ENCODE measurements around the gene PTRHD1.
A peak's percentile ranks its signal among the peaks of the same experiment; 100 is the strongest.
"Not testable (repeated sequence)": the region's sequence is repeated elsewhere in the genome, so short reads cannot be mapped to it uniquely, and the experiment has no call there.

Gene PTRHD1

DNA sequence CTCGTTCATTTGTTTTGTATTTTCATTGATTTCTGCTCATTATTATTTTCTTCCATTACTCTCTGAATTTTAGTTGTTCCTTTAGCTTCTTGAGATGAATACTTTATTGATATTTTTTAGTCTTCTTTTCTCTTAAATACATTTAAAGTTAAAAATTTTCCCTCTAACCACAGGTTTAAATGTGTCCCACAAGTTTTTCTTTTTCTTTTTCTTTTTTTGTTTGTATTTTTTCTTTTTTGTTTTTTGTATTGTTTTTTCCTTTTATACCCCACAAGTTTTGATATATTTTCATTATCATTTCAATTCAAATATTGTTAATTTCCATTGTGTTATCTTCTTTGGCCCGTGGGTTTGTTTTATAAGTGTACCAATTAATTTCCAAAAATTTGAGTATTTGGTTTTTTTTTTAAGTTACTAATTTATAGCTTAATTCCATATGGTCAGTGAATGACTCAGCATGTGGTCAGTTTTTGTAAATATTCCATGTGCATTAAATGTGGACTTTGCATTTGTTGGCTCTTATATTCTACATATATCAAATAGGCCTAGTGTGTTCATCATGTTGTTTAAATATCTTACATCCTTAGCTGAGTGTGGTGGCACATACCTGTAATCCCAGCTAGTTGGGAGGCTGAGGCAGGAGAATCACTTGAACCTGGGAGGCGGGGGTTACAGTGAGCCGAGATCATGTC is 16.3 kb upstream of the PTRHD1 start:
- no peak for DNase-seq (ENCODE audit: low read depth)

DNA sequence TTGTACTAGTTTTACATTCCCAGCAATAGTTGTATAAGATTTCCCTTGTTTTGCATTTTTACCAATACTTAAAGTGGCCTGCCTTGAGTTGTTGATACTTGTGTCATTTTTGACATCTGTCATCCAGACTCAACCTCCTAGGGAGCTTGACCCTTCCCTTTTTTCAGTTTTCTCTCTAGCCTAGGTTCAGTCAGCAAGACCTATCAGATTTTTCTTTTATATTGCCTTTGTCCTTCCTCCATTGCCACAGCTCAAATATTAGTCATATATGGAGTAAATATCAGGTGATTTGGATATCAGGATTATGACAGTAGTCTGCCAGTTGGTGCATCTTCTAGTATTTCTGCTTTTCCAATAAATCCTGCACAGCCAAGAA is 13.5 kb upstream of the PTRHD1 start:
- DNase-seq (ENCODE audit: low read depth): no peak

DNA sequence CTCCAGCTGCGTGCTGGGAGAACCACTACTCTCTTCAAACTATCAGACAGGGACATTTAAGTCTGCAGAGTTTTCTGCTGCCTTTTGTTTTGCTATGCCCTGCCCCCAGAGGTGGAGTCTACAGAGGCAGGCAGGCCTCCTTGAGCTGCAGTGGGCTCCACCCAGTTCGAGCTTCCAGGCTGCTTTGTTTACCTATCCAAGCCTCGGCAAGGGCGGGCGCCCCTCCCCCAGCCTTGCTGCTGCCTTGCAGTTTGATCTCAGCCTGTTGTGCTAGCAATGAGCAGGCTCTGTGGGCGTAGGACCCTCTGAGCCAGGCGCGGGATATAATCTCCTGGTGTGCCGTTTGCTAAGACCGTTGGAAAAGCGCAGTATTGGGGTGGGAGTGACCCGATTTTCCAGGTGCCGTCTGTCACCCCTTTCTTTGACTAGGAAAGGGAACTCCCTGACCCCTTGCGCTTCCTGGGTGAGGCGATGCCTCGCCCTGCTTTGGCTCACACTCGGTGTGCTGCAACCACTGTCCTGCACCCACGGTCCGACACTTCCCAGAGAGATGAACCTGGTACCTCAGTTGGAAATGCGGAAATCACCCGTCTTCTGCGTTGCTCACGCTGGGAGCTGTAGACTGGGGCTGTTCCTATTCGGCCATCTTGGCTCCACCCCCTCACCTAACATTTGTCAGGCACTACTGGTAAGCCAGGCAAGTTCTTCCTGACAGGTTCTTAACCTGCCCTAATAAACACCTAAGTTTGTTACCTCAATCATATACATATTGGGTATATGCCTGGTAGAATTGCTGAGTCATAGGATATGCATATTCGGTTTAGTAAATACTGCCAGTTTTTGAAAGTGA is 12.8 kb upstream of the PTRHD1 start:
- not testable (repeated sequence) for DNase-seq (ENCODE audit: low read depth)

DNA sequence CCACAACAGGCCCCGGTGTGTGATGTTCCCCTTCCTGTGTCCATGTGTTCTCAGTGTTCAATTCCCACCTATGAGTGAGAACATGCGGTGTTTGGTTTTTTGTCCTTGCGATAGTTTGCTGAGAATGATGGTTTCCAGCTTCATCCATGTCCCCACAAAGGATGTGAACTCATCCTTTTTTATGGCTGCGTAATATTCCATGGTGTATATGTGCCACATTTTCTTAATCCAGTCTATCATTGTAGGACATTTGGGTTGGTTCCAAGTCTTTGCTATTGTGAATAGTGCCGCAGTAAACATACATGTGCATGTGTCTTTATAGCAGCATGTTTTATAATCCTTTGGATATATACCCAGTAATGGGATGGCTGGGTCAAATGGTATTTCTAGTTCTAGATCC is 7.3 kb upstream of the PTRHD1 start:
- not testable (repeated sequence) for DNase-seq (ENCODE audit: low read depth)

DNA sequence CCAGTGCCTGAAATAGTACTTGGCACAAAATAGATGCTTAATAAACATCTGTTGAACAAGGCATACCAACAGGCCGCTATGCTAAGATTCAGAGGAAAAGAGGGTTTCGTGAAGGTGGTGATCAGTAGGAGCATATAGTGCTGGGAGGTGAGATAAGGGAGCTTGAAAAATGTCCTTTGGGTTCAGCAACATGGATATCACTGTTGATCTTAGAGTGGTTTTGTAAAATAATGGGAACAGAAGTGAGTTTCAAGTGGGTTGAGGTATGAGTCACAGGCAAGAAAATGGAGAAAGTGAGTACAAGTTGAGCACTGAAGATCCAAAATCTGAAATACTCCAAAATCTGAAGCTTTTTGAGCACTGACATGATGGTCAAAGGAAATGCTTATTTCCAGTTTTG is 4.5 kb upstream of the PTRHD1 start:
- DNase-seq (ENCODE audit: low read depth): no peak

DNA sequence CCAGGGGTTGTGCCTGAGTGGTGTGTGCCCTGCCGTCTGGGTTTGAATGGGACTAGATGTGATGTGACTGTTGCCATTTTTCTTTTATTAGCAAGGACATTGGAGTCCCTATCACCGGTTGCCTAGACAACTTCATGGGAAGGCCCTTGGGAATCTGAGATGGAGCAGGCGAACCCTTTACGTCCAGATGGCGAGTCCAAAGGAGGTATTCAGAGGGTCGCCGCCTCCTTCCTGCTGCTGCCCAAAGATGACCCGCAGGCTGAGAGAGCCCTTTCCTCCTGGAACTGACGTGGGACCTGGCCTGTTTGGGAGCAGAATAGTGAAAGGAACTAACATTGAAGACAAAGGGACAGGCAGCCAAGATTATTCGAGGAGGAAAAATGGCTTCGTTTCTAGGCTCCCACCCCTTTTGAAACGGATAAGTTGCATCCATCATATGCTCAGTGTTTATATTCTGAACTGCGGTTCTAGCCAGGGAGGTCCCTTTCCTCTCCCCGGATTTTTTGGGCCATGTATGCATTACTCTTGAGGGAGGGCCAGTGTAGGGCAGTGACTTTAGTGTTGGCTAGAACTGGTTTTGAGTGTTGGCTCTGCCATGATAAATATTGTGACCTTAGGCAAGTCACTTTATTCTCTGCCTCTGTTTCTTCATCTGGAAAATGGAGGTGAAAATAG is 707 bp upstream of the PTRHD1 start:
- peak; percentile 40 for DNase-seq (ENCODE audit: low read depth)

DNA sequence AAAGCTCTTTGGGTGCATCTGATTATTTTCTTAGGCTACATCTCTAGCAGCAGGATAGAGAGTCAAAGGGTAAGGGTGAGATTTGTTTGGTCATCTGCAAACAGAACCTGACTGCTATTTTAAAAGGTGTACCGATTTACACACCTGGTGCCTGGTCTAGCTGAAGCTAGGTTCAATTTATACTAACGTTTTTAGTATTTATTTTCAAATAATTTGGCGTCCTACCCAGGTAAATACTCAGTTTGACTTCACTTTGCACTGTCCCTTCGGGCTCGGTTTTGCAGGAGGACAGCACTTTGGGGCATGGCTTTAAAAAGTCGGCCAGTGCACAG is 683 bp downstream of the PTRHD1 start:
- DNase-seq (ENCODE audit: low read depth): no peak

DNA sequence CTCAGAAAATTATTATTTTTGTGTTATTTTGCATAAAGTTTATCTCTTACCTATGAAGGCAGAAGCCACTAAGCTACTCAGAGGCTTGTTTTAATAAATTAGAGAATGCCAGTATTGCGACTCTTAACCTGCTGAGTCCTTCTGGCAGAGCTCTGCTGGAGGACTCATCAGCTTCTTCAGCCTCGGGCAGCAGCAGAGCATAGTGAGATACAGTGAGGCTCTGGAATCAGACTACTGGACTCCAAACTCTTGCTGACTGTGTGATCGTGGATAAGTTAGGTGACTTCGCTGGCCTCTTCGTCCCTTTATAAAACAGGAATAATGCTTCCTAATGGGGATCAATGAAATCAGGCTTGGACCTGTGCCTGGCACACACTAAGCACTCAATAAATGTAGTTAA is 1.7 kb downstream of the PTRHD1 start:
- DNase-seq (ENCODE audit: low read depth): no peak

DNA sequence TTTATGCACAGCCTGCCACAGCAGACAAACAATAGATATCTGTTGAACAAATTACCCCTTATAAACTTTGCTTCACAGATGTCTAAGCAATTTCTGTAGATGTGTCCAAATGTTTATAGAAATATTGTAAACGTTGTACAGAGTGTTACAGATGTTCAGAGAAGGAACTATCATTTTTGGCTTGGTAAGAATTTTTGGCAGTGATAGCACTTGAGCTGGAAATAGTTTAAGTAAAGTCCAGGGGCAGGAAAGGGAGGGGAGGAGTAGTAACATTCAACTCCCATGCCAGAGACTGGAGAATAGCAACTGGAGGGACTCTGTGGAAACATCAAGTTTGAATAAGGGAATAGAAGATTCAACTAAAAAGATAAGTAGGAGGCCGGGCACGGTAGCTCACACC is 4.4 kb downstream of the PTRHD1 start:
- DNase-seq (ENCODE audit: low read depth): no peak

DNA sequence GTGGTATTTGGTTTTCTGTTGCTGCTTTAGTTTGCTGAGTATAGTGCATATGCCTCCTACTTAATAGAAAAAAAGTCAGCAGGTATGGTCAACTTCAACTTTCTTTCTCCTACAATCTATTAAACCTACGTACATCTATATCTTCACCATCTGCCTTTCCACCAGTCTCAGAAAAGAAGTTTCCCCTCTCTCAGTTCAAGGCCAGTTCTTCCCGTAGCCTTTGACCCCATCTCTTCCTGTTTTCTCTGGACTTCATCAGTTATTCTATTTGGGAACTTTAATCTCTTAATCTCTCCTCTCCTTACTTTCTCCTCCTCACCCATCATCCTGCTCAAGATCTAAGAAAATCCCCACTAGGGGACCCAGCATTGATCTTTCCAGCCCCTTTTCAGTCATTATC is 5.7 kb downstream of the PTRHD1 start:
- no peak for DNase-seq (ENCODE audit: low read depth)

DNA sequence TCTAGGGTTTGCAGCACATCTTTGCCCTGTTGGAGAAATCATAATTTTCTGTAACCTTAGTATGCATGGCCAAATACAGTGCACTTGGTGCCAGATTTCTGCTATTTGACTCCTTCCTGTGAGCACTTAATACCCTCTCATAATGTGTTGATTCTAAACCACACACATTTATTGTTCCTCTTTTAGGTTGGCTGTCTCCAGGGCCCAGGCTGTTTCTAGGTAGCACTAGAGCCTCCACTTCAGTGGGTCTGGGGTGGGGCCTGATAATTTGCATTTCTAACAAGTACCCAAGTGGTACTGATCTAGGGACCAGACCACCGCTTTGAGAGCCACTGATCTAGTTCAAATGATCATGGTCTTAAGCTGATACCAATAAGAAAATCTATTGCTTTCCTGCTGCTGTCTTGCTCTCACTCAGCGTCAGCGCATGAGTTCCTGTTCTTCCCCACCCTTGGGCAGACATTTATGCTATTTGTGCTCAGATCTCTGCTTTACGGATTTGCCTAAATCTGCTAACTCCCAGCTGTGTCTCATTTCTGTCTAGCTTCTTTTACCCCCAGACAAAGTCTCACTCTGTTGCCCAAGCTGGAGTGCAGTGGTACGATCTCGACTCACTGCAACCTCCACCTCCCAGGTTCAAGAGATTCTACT is 7.4 kb downstream of the PTRHD1 start:
- no peak for DNase-seq (ENCODE audit: low read depth)

DNA sequence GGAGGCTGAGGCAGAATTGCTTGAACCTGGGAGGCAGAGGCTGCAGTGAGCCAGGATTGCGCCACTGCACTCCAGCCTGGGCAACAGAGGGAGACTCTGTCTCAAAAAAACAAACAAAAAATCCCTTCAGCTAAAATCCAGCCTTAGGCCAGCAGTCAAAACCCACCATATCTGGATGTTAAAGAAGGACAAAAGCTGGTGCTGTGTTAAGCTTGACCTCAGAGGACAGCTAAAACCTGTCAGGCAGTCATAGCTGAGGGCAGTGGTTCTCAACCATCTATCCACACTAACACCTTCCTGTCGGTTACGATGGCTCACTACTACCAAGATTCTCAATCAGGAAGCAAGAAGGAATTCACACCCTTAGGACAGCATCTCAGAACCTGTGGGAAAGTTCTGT is 9.6 kb downstream of the PTRHD1 start:
- no peak for DNase-seq (ENCODE audit: low read depth)

DNA sequence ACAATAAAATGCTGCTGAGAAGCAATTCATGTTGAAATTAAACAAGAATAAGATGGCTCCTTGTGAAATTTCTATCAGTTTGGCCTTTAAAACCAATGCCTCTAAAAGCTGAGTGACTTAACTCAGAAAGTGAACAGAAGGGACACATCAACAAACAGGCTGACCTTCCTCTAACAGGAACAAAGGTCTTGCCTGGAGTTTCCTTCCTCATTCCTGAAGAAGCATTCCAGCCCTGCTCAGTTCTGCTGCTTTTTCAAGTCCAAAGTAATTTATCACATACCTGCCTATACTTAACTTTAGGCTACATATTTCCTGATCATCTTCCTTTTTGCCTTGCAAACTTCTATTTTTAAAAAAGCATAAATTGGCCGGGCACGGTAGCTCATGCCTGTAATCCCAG is 14.1 kb downstream of the PTRHD1 start:
- DNase-seq (ENCODE audit: low read depth): no peak

DNA sequence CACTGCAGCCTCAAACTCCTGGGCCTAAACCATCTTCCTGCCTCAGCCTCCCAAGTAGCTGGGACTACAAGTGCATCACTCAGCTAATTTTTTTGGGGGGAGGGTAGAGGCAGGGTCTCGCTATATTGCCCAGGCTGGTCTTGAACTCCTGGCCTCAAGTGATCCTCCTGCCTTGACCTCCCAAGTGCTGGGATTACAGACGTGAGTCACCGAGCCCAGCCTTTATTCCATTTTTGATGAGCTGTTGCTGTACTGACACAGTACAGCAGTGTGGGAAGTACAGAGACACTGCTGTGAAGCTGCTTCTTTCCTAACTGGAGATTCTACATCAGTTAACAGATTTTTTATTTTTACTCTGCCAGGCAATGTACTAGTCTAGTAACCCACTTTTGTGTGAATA is 18.8 kb downstream of the PTRHD1 start:
- DNase-seq (ENCODE audit: low read depth): no peak

DNA sequence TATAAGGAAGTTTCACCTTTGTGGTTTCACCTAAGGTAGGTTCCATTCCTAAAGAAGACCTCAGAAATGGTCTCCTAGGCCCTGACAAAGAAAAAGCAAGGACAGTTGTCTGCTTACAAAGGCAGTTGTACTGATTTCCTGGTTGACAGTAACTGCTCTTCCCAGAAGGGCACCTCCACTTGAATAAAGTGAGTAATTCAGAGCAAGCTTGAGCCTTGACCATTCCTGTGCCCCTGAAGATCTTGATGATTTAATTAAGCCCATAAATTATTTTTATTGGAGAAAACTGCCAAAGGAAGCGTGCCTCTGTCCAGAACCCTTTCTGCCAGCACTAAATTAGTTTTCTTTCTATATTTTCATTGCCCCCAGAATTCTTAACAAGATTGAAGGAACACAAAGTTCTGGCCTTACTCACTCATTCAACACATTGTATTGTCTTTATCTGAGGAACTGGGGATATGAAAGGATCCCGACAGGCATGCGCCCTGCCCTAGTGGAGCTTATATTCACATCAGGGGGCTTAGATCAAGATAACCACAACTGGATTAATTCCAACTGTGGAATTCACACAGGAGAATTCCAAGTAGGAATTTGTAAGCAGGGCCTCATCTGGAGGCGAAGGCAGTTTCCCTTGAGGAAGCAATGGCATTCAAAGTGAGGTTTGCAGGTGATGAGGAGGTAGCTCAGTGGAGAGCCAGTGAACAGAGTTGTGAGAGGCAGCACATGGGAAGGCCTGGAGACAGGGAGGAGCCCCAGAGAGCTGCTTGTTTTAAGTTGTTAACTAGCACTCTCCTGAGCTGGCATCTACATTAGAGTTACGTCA is 21.2 kb downstream of the PTRHD1 start:
- no peak for DNase-seq (ENCODE audit: low read depth)

DNA sequence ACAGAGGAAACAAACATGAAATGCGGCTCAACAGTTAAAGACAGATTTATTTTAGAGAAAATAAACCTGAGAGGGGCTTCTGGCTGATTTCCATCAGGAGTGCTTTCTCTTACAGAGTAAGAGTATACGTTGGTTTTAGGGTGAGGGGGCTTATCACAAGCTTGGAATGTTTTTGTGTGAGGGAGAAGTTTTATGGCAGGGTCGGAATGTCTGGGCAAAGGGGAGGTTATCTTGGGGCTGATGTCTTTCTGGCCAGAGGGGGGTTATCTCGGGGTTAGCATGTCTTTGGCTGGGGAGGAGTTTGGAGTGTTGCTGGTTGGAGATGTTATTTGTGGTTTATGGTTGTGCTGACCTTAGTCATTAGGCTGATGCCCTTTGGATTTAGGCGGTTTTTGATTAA is 22.1 kb downstream of the PTRHD1 start:
- no peak for DNase-seq (ENCODE audit: low read depth)

DNA sequence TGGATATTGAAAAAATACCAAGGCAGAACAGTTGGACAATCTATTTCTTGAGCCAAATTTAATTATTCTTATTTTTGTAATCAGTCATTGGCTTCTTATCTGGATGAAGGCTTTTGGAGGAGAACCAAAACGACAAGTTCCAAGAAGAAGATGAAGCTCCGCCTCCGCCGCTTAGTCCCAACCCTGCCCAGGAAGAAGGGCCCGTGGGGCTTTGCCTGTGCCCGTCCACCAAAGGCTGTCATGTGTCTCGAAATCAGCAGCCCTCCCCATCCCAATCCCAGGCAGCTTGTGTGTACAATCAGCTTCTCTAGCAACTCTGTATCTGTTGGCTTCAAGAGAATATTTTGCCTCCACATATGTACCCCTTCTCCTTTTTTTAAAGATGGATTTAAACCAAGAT is 24.6 kb downstream of the PTRHD1 start:
- DNase-seq (ENCODE audit: low read depth): no peak

DNA sequence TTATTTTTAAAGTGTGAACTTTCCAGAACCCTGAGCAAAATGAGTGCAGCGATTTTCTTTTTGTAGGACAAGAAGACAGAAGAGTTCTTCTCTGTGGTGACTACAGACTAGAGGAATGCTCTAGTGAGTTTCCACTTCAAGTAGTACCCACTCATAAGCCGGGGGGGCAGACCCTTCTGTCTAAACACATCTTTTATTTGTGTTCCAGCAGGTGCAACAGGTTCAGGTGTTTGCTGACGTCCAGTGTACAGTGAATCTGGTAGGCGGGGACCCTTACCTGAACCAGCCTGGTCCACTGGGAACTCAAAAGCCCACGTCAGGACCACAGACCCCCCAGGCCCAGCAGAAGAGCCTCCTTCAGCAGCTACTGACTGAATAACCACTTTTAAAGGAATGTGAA is 25.2 kb downstream of the PTRHD1 start:
- DNase-seq (ENCODE audit: low read depth): no peak

DNA sequence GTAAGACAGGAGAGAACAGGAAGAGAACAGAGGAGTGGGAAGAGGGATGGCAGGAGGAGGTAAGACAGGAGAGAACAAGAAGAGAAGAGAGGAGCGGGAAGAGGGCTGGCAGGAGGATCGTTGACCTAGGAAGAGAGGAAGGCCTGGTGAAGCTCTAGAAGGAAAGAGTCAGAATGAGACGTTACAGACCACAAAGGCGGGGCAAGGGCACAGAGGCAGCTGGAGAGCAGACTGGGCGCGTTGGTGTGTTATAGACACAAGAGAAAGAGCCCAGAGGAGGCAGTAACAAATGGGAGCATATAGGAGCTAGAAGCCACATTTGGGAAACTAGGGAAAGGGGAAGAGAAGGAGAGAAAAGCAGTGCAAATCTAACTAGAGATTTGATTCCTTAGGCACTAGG is 26.6 kb downstream of the PTRHD1 start:
- no peak for DNase-seq (ENCODE audit: low read depth)

DNA sequence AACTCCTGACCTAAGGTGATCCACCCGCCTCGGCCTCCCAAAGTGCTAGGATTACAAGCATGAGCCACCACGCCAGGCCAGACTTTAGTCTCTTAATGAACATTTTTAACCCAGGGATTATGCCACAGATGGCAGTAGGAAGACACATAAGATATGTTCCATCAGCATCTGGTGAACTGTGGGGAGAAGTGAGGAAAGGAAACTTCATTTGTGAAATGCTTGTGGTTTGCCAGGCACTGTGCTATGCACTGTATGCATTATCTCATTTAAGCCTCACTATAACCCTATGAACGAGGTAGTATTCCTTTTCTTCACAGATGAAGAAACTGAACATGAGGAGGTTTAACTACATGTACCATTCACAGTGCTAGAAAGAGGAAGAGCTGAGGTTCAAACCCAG is 29.3 kb downstream of the PTRHD1 start:
- DNase-seq (ENCODE audit: low read depth): no peak

DNA sequence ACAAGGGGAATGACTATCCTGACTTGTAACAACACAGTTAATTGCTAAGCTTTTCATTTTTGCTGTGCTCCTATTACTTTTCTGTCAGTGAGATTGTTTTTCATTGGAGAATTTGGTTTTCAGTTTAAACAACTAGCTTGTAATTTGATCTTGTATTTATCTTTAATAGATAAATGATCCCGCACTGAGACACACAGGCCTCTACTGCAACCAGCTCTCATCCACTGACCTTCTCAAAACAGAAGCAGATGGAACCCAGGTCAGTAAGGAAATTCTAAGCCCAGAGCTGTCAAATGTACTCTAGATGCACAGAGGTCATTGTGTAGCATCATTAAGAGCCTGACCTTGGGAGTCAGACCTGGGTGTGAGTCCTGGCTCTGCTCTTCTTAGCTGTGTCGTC is 30.7 kb downstream of the PTRHD1 start:
- peak; percentile 12 for DNase-seq (ENCODE audit: low read depth)

DNA sequence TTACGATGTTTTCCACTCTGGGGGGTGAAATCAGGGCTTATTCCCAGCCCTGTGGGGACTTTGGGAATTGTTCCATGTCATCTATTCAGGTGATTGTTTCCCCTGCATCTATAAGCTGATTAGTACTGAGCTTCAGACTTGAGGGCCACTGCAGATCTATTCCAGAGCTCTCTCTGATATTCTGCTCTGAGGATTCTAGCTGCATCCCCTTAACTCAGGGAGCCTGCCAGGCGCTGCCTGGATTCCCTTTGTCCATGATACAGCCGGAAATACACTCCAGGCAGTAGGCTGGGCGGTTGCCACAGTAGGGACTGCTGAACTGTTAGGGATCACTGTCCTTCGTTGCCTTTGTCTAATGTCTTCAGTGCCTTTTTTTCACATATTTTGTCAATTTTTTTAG is 31.3 kb downstream of the PTRHD1 start:
- no peak for DNase-seq (ENCODE audit: low read depth)
